SU-DHL-6 (cell line): ENCODE data around the gene SLC66A1.

ENCODE experiments used
- EZH2phosphoT487 ChIP-seq: fragments of 200-600 bp; sonication (generic), shearing (Covaris generic); conservative IDR thresholded peaks from 2 replicates; pipeline ENCODE4 v1.6.1; 2018; ENCODE audit warnings: mild to moderate bottlenecking, antibody characterized with exemption, low read length, moderate library complexity, mixed read lengths
- TF ChIP-seq, protein P1 (sequence below): fragments of 200-600 bp; sonication (generic); IDR thresholded peaks from one replicate; pipeline ENCODE4 v1.5.1; 2017; ENCODE audit warnings: antibody characterized with exemption, mild to moderate bottlenecking, low read length, moderate library complexity; ENCODE audit not compliant: insufficient read depth, poor library complexity, severe bottlenecking

- TF ChIP-seq, protein P1, sequence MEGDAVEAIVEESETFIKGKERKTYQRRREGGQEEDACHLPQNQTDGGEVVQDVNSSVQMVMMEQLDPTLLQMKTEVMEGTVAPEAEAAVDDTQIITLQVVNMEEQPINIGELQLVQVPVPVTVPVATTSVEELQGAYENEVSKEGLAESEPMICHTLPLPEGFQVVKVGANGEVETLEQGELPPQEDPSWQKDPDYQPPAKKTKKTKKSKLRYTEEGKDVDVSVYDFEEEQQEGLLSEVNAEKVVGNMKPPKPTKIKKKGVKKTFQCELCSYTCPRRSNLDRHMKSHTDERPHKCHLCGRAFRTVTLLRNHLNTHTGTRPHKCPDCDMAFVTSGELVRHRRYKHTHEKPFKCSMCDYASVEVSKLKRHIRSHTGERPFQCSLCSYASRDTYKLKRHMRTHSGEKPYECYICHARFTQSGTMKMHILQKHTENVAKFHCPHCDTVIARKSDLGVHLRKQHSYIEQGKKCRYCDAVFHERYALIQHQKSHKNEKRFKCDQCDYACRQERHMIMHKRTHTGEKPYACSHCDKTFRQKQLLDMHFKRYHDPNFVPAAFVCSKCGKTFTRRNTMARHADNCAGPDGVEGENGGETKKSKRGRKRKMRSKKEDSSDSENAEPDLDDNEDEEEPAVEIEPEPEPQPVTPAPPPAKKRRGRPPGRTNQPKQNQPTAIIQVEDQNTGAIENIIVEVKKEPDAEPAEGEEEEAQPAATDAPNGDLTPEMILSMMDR, result no peak
- no peak for TF ChIP-seq EZH2phosphoT487
These were observed 30.9 kb downstream of the SLC66A1 start for GRCh38 chr1:19342894-19343616.
